Tongue (tissue), 3 donors: Measurements from ENCODE around the gene PCBP1. TPM values are rescaled to one million over a fixed set of nuclear protein-coding genes. Genes with fewer than 3 reads are reported as not detected.
"Not testable (repeated sequence)": the region's sequence is repeated elsewhere in the genome, so short reads cannot be mapped to it uniquely, and the experiment has no call there.

ENCODE experiments used
- DNase-seq: peaks from one replicate; pipeline ENCODE4 v3.0.0-alpha.2; 2015
- small RNA-seq: library from RNA; depleted of rRNA; stranded (forward); fragments of <200 nt; gene quantifications from one replicate; pipeline ENCODE3, GENCODE V24; 2014; ENCODE audit warnings: low replicate concordance
- total RNA-seq: library from RNA; depleted of rRNA; stranded (reverse); fragments of >200 nt; gene quantifications from one replicate; pipeline ENCODE4 v1.2.3, GENCODE V29; 2014

Gene PCBP1
- total RNA-seq, 1 donor from 2014 or later: 104 TPM

DNA sequence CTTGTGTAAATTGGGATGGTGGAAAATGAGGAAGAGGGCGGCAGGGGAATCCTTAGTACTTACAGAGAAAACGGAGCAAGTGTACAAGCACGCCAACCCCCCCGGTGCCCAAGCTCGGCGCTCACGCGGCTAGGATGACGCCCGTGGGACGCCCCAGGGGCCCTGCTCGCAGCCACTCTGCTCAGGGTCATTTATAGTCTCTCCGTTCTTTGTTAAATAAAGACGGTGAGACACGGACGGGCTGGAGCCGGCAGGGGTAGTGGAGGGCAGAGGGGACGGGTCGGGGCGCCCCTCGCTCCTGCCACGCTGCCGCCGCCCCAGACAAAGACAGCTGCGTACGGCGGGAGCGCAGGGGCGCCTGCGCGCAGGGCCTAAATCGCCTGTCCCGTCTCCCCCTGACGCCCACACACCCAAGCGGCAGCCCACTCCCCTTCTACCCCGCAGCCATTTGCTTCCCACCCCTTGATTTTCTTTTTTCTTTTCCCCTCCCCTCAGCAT, 37.8 kb downstream of the PCBP1 start:
- peak; percentile 85 for DNase-seq

DNA sequence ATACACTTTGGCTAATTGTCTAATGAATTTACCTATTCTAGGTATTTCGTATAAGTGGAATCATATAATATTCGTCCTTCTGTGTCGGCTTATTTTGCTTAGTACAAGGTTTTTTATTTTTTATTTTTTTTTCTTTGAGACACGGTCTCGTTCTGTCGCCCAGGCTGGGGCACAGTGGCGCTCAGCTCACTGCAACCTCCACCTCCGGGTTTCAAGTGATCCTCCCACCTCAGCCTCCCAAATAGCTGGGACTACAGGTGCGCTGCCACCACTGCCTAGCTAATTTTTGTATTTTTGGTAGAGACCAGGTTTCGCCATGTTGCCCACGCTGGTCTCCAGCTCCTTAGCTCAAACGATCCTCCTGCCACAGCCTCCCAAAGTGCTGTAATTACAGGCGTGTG, 38.2 kb downstream of the PCBP1 start:
- DNase-seq: no peak

- no peak for DNase-seq
Measured at GRCh38 chr2:70126413-70126812, 39.1 kb downstream of the PCBP1 start.

DNA sequence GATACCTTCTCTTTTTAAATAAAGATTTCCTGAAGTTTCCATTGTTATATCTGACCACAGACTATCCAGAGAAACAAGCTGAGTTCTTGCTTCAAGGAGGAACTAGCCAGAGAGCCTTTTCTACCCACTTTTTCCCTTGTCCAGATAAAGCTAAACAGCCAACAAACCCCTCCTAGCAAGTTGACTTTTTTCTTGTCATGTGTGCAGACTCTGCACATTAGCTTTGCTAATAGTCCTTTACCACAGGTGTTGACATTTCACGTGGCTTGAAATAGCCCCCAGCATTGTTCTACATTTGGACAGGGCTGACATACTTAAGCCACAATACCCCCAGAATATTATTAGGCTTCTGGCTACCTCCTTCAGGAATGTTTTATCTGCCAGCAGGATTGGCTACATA, 40.7 kb downstream of the PCBP1 start:
- no peak for DNase-seq

GRCh38 chr2:70131344-70132143, 44.3 kb downstream of the PCBP1 start:
- not testable (repeated sequence) for DNase-seq

DNA sequence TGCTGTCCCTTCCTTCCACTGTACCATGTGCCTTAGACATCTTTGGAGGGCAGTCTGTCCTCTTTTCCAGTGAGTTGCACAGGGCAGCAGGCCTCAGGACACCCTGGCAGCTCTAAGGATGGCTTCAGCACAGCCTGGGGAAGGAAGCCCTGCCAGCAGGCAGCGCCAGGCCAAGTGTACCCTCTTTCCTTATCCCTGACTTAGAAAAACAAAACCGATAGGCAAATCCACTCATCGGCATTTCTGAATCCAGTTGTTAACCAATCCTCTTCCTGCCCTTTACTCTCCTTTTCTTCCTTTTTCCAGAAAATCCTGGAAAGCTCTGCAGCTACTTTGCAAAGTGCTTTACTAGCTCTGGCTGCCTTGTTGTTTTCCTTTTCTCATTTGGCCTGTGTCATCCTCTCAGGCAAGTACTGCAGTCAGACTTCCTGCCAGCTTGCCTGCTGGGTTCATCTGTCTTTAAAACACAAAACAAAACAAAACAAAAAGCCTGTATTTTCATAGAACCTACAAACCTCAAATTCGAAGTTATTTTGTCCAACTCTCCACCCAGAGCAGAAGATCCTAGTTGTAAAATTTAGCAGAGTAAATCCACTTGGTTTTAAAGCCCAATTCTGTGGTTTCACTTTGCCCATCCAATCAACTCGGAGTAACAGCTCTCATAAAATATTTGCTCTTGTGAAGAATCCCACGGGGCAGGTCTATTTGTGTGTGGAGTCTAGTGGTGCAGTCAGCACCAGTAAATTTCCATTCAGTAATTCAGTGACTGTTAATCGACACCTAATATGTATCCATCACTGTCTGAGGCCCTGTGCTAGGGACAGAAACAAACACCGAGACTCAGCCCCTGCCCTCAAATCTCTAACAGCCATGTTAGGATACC, 45.2 kb downstream of the PCBP1 start:
- DNase-seq: peak; percentile 82

DNA sequence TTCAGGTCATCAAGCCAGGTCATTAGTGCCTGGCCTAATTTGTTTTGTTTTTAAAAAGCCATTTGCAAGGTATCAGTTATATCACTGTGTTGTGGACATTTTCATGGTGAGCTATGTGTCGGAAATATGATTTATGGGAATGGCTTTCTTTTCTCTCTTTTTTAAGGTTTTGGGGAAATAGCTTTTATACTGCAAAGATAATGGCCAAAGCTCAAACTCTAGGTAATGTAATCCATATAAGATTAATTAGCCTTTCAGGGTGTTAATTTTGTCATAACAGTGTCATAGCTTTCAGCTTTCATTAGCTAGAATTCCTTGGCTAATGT, 45.8 kb downstream of the PCBP1 start:
- no peak for DNase-seq

DNA sequence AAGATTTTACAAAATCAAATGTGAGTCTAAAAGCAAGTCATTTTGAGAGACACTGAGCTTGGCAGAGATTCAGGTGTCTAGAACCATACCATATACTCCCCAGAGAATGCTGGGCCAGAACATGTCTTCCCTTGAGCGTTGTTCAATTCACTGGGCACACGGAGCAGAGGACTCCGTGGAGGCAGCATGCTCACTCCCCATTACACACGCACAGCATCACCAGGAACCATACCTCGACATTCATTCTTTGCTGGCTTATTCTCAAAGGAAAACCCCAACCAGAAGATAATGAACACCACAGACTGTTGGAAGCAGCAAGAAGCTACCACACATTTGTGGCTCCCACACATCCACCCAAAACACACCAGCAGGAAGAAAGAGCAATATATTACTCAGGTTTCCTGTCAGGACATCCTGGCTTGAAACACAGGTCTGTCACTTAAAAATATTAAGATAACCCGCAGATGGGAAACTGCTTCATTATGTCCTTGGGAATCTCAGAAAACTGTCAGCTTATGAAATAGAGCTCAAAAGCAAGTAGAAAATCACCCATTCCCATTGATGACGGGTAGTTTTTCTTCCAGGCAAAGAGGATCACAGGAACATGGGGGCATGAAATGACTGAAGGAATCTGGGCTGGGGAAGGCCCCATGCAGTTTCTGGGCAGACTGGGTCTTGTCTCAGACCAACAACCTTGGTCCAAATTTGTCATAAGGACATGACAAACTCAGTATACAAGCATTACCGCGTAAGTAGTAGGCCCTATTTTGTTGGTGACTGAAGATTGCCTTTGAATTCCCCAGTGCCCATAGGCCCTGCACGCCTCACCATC, 46.4 kb downstream of the PCBP1 start:
- DNase-seq: no peak

DNA sequence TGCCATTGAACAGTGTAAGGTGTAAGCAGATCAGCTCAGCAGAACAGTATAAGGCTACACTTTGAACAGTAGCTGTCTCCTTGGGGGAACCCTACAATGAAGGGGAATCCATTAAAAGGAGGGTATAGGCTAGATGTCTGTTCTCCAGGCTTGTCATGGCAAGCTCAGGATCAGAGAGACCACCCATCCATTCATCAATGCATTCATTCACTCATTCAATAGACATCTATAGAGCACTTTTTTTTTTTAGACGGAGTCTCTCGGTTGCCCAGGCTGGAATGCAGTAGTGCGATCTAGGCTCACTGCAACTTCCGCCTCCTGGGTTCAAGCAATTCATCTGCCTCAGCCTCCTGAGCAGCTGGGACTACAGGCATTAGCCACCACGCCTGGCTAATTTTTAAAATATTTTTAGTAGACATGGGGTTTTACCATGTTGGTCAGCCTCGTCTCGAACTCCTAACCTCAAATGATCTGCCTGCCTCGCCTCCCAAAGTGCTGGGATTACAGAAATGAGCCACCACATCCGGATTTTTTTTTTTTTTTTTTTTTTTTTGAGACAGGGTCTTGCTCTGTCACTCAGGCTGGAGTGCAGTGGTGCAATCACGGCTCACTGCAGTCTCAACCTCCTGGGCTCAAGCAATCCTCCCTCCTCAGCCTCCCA, 47.2 kb downstream of the PCBP1 start:
- DNase-seq: not testable (repeated sequence)

Small RNA genes lying within 50 kb of the gene (small RNA-seq; reads per million reads assigned to genes)
- not detected for gene RN7SL470P

Other genes with a start within 250 kb of the PCBP1 start
- 59.9 TPM for gene SNRNP27, start 193.5 kb upstream of the PCBP1 start, total RNA-seq
- 21.8 TPM for gene MXD1, start 172.4 kb upstream of the PCBP1 start, total RNA-seq
- 0.62 TPM for gene ASPRV1, start 125.8 kb upstream of the PCBP1 start, total RNA-seq
- gene C2orf42, start 103.5 kb downstream of the PCBP1 start, total RNA-seq: 18.5 TPM
- 255 TPM for gene TIA1, start 161.2 kb downstream of the PCBP1 start, total RNA-seq
- gene PCYOX1, start 170.7 kb downstream of the PCBP1 start, total RNA-seq: 52.3 TPM
- 46.1 TPM for gene SNRPG, start 206.3 kb downstream of the PCBP1 start, total RNA-seq
- 24.7 TPM for gene FAM136A, start 214.6 kb downstream of the PCBP1 start, total RNA-seq